ENCODE results near the gene CCDC97.
A peak's percentile ranks its signal among the peaks of the same experiment; 100 is the strongest.
"Not testable (repeated sequence)": the region's sequence is repeated elsewhere in the genome, so short reads cannot be mapped to it uniquely, and the experiment has no call there.

The CCDC97 gene

DNA sequence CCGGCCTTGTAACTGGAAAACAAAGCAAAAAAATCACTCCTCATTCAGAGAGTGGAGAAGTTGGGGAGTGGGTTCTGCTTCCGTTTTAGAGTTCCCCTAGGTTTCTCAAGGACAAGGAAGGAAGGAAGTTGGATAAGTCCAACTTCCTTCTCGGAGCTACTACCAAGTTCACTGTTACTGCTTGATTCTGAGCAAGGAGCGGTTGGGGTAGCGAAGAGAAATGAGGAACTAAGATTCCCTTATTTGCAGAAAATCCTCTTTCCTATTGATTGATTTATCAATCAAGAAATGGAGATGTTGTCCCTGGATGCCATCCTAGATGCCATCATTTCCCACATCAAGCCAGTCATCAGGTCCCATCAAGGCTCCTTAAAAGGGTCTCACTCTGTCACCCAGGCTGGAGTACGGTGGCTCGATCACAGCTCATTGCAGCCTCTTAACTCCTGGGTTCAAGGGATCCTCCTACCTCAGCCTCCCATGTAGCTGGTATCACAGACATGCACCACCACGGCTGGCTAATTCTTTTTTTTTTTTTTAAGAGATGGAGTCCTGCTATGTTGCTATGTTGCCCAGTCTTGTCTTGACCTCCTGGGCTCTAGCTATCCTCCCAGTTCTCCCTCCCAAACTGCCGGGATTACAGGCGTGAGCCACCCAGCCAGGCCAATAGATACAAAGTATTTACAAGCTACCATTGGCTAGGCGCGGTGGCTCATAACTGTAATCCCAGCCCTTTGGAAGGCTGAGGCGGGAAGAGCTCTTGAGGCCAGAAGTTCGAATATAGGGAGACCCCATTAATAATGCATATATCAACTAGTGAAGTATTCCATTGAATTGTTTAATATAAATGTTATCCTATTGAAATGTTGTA is 54.8 kb downstream of the CCDC97 start:
- DNase-seq: peak; percentile 75

DNA sequence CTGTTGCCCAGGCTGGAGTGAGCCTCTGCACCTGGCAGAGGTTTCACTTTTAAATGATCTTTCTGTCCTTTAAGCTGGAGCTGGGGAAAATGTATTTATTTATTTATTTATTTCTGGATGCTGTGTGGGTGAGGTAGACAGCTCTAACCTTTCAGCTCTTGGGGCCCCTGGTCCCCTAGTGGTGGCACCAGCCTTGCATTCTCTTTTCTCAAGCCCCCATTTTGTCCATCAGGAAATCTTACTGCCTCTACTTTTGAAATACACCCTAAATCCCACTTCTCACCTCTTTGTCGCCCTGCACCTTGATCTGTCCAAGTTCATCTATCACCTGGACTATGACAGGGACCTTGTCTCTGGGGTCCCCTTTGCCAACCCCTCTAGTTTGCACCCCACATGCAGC is 56.1 kb downstream of the CCDC97 start:
- peak; percentile 24 for DNase-seq

DNA sequence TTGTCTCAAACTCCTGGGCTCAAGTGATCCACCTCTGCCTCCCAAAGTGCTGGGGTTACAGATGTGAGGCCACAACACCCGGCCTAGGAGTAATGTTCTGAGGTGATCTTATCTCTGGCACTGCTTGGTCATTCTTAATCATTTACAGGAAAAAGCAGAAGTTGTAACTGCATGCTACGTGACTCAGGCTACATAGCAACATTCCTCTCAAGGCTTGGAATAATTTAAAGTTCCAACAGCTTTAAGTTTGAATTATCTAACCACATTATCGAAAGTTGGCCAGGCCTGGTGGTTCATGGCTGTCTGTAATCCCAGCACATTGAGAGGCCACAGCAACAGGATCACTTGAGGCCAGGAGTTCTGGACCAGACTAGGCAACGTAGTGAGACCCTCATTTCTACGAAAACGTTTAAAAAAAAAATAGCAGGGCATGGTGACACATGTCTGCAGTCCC is 57.9 kb downstream of the CCDC97 start:
- peak; percentile 83 for DNase-seq

DNA sequence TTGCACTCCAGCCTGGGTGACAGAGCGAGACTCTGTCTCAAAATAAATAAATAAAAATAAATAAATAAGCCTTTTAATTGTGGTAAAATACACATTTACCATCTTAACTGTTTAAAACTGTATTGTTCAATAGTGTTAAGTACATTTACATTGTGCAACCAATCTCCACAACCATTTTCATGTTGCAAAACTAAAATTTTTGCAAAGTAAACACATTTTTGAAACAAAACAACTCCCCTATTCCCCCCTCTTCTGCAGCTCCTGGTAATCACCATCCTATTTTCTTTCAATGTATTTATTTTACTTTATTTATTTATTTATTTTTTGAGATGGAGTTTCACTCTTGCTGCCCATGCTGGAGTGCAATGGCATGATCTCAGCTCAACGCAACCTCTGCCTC is 59.8 kb downstream of the CCDC97 start:
- no peak for DNase-seq

DNA sequence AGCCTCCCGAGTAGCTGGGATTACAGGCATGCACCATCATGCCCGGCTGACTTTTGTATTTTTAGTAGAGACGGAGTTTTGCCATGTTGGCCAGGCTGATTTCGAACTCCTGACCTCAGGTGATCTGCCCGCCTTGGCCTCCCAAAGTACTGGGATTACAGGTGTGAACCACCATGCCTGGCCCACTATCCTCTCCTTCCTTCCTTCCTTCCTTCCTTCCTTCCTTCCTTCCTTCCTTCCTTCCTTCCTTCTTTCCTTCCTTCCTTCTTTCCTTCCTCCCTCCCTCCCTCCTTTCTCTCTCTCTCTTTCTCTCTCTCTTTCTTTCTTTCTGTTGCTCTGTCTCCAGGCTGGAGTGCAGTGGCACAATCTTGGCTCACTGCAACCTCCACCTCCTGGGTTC is 61.1 kb downstream of the CCDC97 start:
- not testable (repeated sequence) for DNase-seq

DNA sequence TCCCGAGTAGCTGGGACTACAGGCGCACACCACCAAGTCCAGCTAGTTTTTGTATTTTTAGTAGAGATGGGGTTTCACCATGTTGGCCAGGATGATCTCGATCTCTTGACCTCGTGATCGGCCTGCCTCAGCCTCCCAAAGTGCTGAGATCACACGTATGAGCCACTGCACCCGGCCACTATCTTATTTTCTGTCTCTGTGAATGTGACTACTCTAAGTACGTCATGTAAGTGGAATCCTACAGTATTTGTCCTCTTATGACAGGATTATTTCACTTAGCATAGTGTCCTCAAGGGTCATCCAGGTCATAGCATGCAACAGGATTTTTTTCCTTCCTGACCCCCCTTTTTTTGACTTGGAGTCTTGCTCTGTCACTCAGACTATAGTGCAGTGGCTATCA is 61.6 kb downstream of the CCDC97 start:
- no peak for DNase-seq

DNA sequence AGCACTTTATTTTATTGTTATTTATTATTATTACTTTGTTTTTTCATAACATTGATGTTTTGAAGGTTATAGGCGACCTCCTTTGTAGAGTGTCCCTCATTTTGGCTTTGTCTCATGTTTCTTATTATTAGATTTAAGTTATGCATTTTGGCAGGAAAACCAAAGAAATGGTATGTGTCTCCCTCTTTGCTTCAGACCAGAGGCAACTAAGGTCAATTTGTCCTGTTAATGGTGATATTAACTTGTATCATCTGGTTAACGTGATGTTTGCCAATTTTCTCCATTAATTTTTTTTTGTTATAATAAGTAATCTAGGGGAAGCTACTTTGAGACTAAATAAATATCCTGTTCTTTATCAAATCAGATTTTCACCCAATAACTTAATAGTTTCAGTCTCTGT is 62.5 kb downstream of the CCDC97 start:
- DNase-seq: no peak

DNA sequence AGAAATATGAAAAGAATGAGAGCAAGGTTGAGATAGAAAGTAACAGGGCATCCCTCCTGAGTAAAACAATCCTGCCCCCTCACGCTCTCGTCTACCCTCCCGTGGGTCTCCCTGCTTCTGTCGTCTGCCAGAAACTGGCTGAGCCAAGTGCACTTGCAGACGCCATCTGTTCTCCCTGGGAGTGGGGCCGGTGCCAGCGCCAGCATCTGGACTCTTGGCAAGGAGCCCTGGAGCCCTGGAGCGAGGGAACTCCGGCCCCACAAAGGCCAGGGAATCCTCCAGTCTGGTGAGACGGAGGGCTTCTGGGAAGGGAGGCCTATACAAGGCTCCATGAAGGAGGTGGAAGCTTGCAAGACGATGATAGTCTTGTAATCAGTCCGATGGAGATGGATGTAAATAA is 64.0 kb downstream of the CCDC97 start:
- DNase-seq: no peak
